Measurements from ENCODE around the gene CLTB. TPM values are rescaled to one million over a fixed set of nuclear protein-coding genes. Genes with fewer than 3 reads are reported as not detected.

Gene CLTB
- total and polyA plus RNA-seq, 10 of the 15 experiments (the other 5 are each of a cell fraction or from before 2014, with no cell fraction given) = 1.6 to 52.8 (median 36.9) TPM

- ChIA-PET RAD21 (ENCODE audit: unreplicated experiment) (interaction anchor here (0.7 kb wide), 1 partner anchor 21 kb away, joined by 4 read pairs; no protein-coding TSS in a partner anchor), SMC1A (ENCODE audit: uncharacterized antibody, unreplicated experiment) (interaction anchor here (1.7 kb wide), 1 partner anchor 8 kb away, joined by 5 read pairs; the partner anchor contains the start of gene CLTB), CTCF (interaction anchor here (0.7 kb wide), 2 partner anchors 10 to 128 kb away, joined by 3 read pairs; no protein-coding TSS in a partner anchor), POLR2A (interaction anchor here (0.6 kb wide), 1 partner anchor 21 kb away, joined by 3 read pairs; no protein-coding TSS in a partner anchor)
- no peak overlapping the region for H2AFZ ChIP-seq (ENCODE audit: control insufficient read depth, low read depth, low read length)
- H4K20me1 ChIP-seq (ENCODE audit: control insufficient read depth, insufficient read depth) = no peaks in the 10 kb centered on the region
- no peaks in the 10 kb centered on the region for H3K4me1 ChIP-seq (ENCODE audit: control insufficient read depth, insufficient read depth, low read length)
- no peaks in the 10 kb centered on the region for H3K27me3 ChIP-seq (replicated peaks in 1 of 2; ENCODE audit: control insufficient read depth in 2 of 2, insufficient read depth in 2 of 2, low read length in 1 of 2)
- 83% methylated on average over 6 of the region's 6 CpGs for WGBS (ENCODE audit: insufficient coverage, insufficient replicate concordance, low lambda C conversion rate, missing lambda C conversion rate)
- intact Hi-C loops (cut with micrococcal nuclease; ENCODE audit: unreplicated experiment) (no loop called here), in situ Hi-C loops (cut with MboI) (no loop called here)
- no peak for ATAC-seq
- FAIRE-seq = no peak
- no peaks in the 10 kb centered on the region for H3K9me3 ChIP-seq (replicated peaks; ENCODE audit: control insufficient read depth, insufficient read depth, low read length)
- no peak for DNase-seq (ENCODE audit: low read depth, low spot score)
- no peak overlapping the region for H3K9ac ChIP-seq (ENCODE audit: control insufficient read depth, insufficient read depth, low read length)
- no peaks in the 10 kb centered on the region; a peak in 1 of 4 replicates for H3K36me3 ChIP-seq (ENCODE audit: control insufficient read depth in 2 of 2, insufficient read depth in 2 of 2, low read length in 1 of 2)
- TF ChIP-seq RAD21 (IDR thresholded peaks at IDR 0.05; ENCODE audit: insufficient read depth, low read depth, low read length) (no peak), CHD4 (IDR thresholded peaks at IDR 0.05) (no peak), CBX5 (IDR thresholded peaks at IDR 0.05; ENCODE audit: low read depth) (no peak), KDM1A (IDR thresholded peaks at IDR 0.05; ENCODE audit: borderline replicate concordance) (no peak), NR2F1 (conservative IDR thresholded peaks at IDR 0.05) (no peak), PBX3 (IDR thresholded peaks at IDR 0.05; ENCODE audit: insufficient replicate concordance, low read depth, low read length) (no peak), MLLT1 (IDR thresholded peaks at IDR 0.05) (no peak)
- H3K4me2 ChIP-seq (ENCODE audit: control insufficient read depth, insufficient read depth) = no peak overlapping the region
- BruUV-seq (replicated peaks) = no TSS peak
- no peak overlapping the region for H3K4me3 ChIP-seq
- H3K27ac ChIP-seq (ENCODE audit: control insufficient read depth, insufficient read depth) = no peak overlapping the region
- H3K79me2 ChIP-seq (ENCODE audit: control insufficient read depth, insufficient read depth, low read length) = no peaks in the 10 kb centered on the region
These were observed 8.7 kb downstream of the CLTB start for GRCh38 chr5:176407456-176408251.

Data from GM12878 (cell line).